K562 (cell line): Measurements from ENCODE around the gene SMIM13. TPM values are rescaled to one million over a fixed set of nuclear protein-coding genes. Genes with fewer than 3 reads are reported as not detected.

ENCODE experiments used
- ATAC-seq: fragments of 200-7000 bp; cut with Tn5 transposase; 3 replicates; pipeline ENCODE4 v1.9.1; 2020; ENCODE audit warnings: moderate library complexity
- BruUV-seq: library from RNA; stranded (reverse); fragments of 400-500 nt; replicated peaks from 2 replicates; lab custom pipeline; 2021; lab: Mats Ljungman, UMichigan
- CTCF ChIA-PET: fragments of 300-600 bp; formaldehyde crosslinking; extraction: SDS; loops from one replicate; lab custom pipeline; 2021; ENCODE audit warnings: low intra/inter-chr PET ratio; lab: Yijun Ruan, JAX
- POLR2A ChIA-PET: fragments of 300-600, 350-650 bp; sonication (Branson Sonifier 250); formaldehyde crosslinking; extraction: SDS; loops from one replicate; lab custom pipeline; 2021; ENCODE audit warnings: antibody characterized with exemption, inconsistent platforms; lab: Yijun Ruan, JAX
- DNase-seq, 4 experiments: peaks; one replicate each; pipeline versions ENCODE4 v3.0.0 to v3.0.0-alpha.2; 2011 to 2018; ENCODE audit warnings: low spot score in 3 of 4, mixed read lengths in 3 of 4; ENCODE audit errors: extremely low read depth in 1 of 4
- FAIRE-seq: peaks from 2 replicates; lab custom pipeline; 2011; peaks lifted over from hg19 to GRCh38; lab: Jason Lieb, UNC
- H2AFZ ChIP-seq: 2 replicates; pipeline ENCODE4 v1.6.0; 2011; ENCODE audit warnings: low read depth, low read length, control low read depth, inconsistent platforms
- H3K27ac ChIP-seq: fragments of 200-600 bp; 3 replicates; pipeline ENCODE4 v1.8.0; 2011; ENCODE audit warnings: low read depth, mild to moderate bottlenecking, control low read depth, inconsistent platforms, low read length, moderate library complexity, mixed read lengths; ENCODE audit errors: extremely low read depth
- H3K27me3 ChIP-seq, 2 experiments: fragments of 300-600 bp in 1 of 2; 2 replicates in 1 of 2; 3 replicates in 1 of 2; pipeline versions ENCODE4 v1.6.0 to v1.8.0; 2011; ENCODE audit warnings: inconsistent platforms in 2 of 2, low read length in 2 of 2, mild to moderate bottlenecking in 1 of 2, mixed read lengths in 1 of 2, moderate library complexity in 1 of 2; ENCODE audit not compliant: control insufficient read depth in 2 of 2, insufficient read depth in 2 of 2
- H3K36me3 ChIP-seq: fragments of 300-600 bp; 3 replicates; pipeline ENCODE4 v1.8.0; 2011; ENCODE audit warnings: mild to moderate bottlenecking, low read length, inconsistent platforms; ENCODE audit not compliant: control insufficient read depth, insufficient read depth
- H3K4me1 ChIP-seq, 2 experiments: fragments of 200-600 bp in 1 of 2; replicated peaks in 1 of 2; 2 replicates in 1 of 2; 3 replicates in 1 of 2; pipeline versions ENCODE4 v1.5.1 to v1.8.0; 2011; ENCODE audit warnings: inconsistent platforms in 2 of 2, low read length in 2 of 2, mild to moderate bottlenecking in 1 of 2, mixed read lengths in 1 of 2, moderate library complexity in 1 of 2; ENCODE audit not compliant: control insufficient read depth in 2 of 2, insufficient read depth in 2 of 2
- H3K4me2 ChIP-seq: 2 replicates; pipeline ENCODE4 v1.6.1; 2011; ENCODE audit warnings: low read length, control low read depth, inconsistent platforms, mixed read lengths; ENCODE audit not compliant: insufficient read depth
- H3K4me3 ChIP-seq: fragments of 200-600 bp; sonication (generic), shearing (Covaris generic); 2 replicates; pipeline ENCODE4 v1.5.1; 2016; ENCODE audit warnings: control low read depth, inconsistent platforms
- H3K79me2 ChIP-seq: fragments of 200-600 bp; 3 replicates; pipeline ENCODE4 v1.8.0; 2011; ENCODE audit warnings: low read length, inconsistent platforms; ENCODE audit not compliant: control insufficient read depth, insufficient read depth
- H3K9ac ChIP-seq, 2 experiments: 2 replicates each; pipeline versions ENCODE4 v1.6.0 to v1.6.1; 2011; ENCODE audit warnings: low read depth in 2 of 2, low read length in 2 of 2, control low read depth in 1 of 2, inconsistent platforms in 1 of 2, mild to moderate bottlenecking in 1 of 2, mixed read lengths in 1 of 2; ENCODE audit not compliant: insufficient read depth in 1 of 2
- H3K9me1 ChIP-seq: one replicate; pipeline ENCODE4 v1.6.0; 2011; ENCODE audit warnings: inconsistent platforms, mild to moderate bottlenecking, low read length, moderate library complexity; ENCODE audit not compliant: control insufficient read depth, insufficient read depth
- H3K9me3 ChIP-seq: replicated peaks from 2 replicates; pipeline ENCODE4 v1.5.1; 2011; ENCODE audit warnings: low read depth, low read length, inconsistent platforms; ENCODE audit not compliant: control insufficient read depth, insufficient read depth
- H4K20me1 ChIP-seq: replicated peaks from 2 replicates; pipeline ENCODE4 v1.6.1; 2011; ENCODE audit warnings: low read length, inconsistent platforms, mixed read lengths; ENCODE audit not compliant: control insufficient read depth, insufficient read depth
- BRF1 ChIP-seq: IDR thresholded peaks from 3 replicates; pipeline ENCODE4 v1.6.1; 2011; ENCODE audit warnings: borderline replicate concordance, mild to moderate bottlenecking; ENCODE audit not compliant: insufficient read length; ENCODE audit errors: extremely low read depth
- COPS2 ChIP-seq: fragments of 450-650 bp; conservative IDR thresholded peaks from 2 replicates; pipeline ENCODE4 v1.6.1; 2016; ENCODE audit warnings: mild to moderate bottlenecking, moderate library complexity
- FOS ChIP-seq: IDR thresholded peaks from 3 replicates; pipeline ENCODE4 v1.6.1; 2011; ENCODE audit not compliant: insufficient read length; ENCODE audit errors: extremely low read depth
- GABPB1 ChIP-seq: sonication (generic); formaldehyde crosslinking; IDR thresholded peaks from 2 replicates; pipeline ENCODE4 v1.8.0; 2022; ENCODE audit warnings: mild to moderate bottlenecking, missing genetic modification reagents
- MTF1 ChIP-seq: fragments of 250-450 bp; sonication (Bioruptor Pico); IDR thresholded peaks from 2 replicates; pipeline ENCODE4 v1.9.0; 2021; ENCODE audit warnings: moderate library complexity, mild to moderate bottlenecking, inconsistent platforms, borderline replicate concordance
- PCBP1 ChIP-seq: fragments of 200-400 bp; formaldehyde crosslinking; IDR thresholded peaks from 2 replicates; pipeline ENCODE4 v1.6.1; 2018; ENCODE audit warnings: mild to moderate bottlenecking, low read depth, low read length; ENCODE audit not compliant: poor library complexity, severe bottlenecking
- PTTG1 ChIP-seq: fragments of 450-650 bp; IDR thresholded peaks from 2 replicates; pipeline ENCODE4 v1.6.1; 2016; ENCODE audit warnings: low read depth, mild to moderate bottlenecking, missing genetic modification characterization, missing compliant biosample characterization
- RBM39 ChIP-seq: fragments of 200-400 bp; formaldehyde crosslinking; optimal IDR thresholded peaks from 2 replicates; pipeline ENCODE3; 2018; ENCODE audit warnings: low read depth, low read length
- SNRNP70 ChIP-seq: fragments of 200-400 bp; formaldehyde crosslinking; optimal IDR thresholded peaks from 2 replicates; pipeline ENCODE3; 2017; ENCODE audit warnings: low read depth, low read length
- SP1 ChIP-seq: sonication (generic); formaldehyde crosslinking; IDR thresholded peaks from 2 replicates; pipeline ENCODE4 v1.8.1; 2022; ENCODE audit warnings: mild to moderate bottlenecking, missing genetic modification reagents
- TBL1XR1 ChIP-seq, 2 experiments: IDR thresholded peaks; 2 replicates each; pipeline ENCODE4 v1.6.1; 2012; ENCODE audit warnings: improper control_type of control experiment in 2 of 2, low read length in 2 of 2, mild to moderate bottlenecking in 1 of 2
- ZNF140 ChIP-seq: fragments of 250-450 bp; sonication (Bioruptor Pico); IDR thresholded peaks from 2 replicates; pipeline ENCODE4 v1.8.0; 2021; ENCODE audit warnings: moderate library complexity, mild to moderate bottlenecking, inconsistent platforms
- ZNF384 ChIP-seq: IDR thresholded peaks from 2 replicates; pipeline ENCODE4 v1.6.1; 2012; ENCODE audit warnings: low read depth, low read length, improper control_type of control experiment
- WGBS: fragments of 100-300 bp; shearing (Covaris generic); methylation state at CpG from one replicate; pipeline ENCODE4 v1.1.6; 2016; ENCODE audit warnings: low coverage, mixed read lengths; ENCODE audit not compliant: insufficient coverage; ENCODE audit errors: missing lambda C conversion rate; 5-methylcytosine and 5-hydroxymethylcytosine counted together
- in situ Hi-C: fragments of 300-500 bp; cut with MboI; formaldehyde crosslinking; loops from 4 replicates; pipeline ENCODE4 v1.15.0; 2018; ENCODE audit warnings: inconsistent platforms, mixed read lengths
- intact Hi-C: fragments of 100-400 bp; cut with micrococcal nuclease; formaldehyde crosslinking; loops from 2 replicates; pipeline ENCODE4 v1.14.2; 2022
- polyA plus RNA-seq, 8 experiments: library from polyadenylated mRNA; depleted of rRNA in 4 of 8; stranded (reverse) in 5 of 8; unstranded in 3 of 8; fragments of >200 nt; fragmentation: Nextera tagmentation in 2 of 8; fragmentation: Illumina TruSeq in 1 of 8; extraction: Ambion mirVana in 2 of 8; extraction: Trizol in 1 of 8; gene quantifications; 2 replicates each; pipeline versions ENCODE4 v1.2.1 to v1.2.3, GENCODE V29; 2011 to 2014; ENCODE audit warnings: inconsistent platforms in 1 of 8, missing spikeins in 1 of 8
- total RNA-seq, 7 experiments: library from RNA; depleted of rRNA in 6 of 7; stranded (reverse); fragments of >200 nt in 6 of 7; fragmentation: Illumina TruSeq in 2 of 7; extraction: Trizol in 2 of 7; gene quantifications; 2 replicates each; pipeline versions ENCODE4 v1.2.1 to v1.2.3, GENCODE V29; 2011 to 2021; ENCODE audit warnings: low replicate concordance in 1 of 7
- TF ChIP-seq, protein P1 (sequence below): sonication (generic); formaldehyde crosslinking; IDR thresholded peaks from 2 replicates; pipeline ENCODE4 v1.8.0; 2023; ENCODE audit warnings: mild to moderate bottlenecking, missing genetic modification reagents
- TF ChIP-seq, protein P2 (sequence below), 2 experiments: fragments of 200-800 bp in 1 of 2; sonication (Bioruptor generic) in 1 of 2; sonication (generic) in 1 of 2; formaldehyde crosslinking in 1 of 2; IDR thresholded peaks in 1 of 2; conservative IDR thresholded peaks in 1 of 2; 2 replicates each; pipeline versions ENCODE4 v1.5.0 to v1.6.1; 2016 to 2020; ENCODE audit warnings: missing compliant biosample characterization in 1 of 2, missing genetic modification characterization in 1 of 2, missing genetic modification reagents in 1 of 2

Gene SMIM13
- total and polyA plus RNA-seq, 9 of the 15 experiments (the other 6 are each of a cell fraction or from before 2014, with no cell fraction given): 5.5 to 24.8 (median 11.7) TPM

DNA sequence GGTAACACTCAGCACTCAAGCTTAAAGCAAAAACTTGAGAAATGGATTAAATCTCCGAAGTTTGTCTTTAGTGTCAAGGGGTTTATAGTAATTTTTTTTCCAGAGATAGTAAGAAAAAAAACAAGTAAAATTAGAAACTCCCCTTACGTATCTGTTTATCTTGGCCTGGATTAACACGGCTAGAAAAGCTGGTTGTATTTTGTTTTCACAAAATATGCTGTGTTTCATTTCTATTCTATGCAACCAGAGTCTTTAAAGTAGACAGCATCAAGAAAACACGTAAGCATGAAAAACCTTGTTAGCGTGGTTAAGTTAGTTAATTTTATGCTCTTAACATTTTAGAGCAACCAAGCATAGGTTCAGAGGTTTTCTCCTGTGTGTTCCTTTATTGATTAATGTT lies 39.6 kb downstream of the SMIM13 start:
- FAIRE-seq (no peak), DNase-seq (no peak), ATAC-seq (no peak)
- no peaks in the 10 kb centered on the region for H3K4me1 ChIP-seq
- H3K36me3 ChIP-seq: peaks cover 20% of the 10 kb centered on the region
- H3K9me3 ChIP-seq: no peaks in the 10 kb centered on the region
- ChIA-PET CTCF (no interaction called here), POLR2A (no interaction called here)
- intact Hi-C loops: no loop called here
- WGBS: 90% methylated on average over 5 of the region's 5 CpGs
- no peaks in the 10 kb centered on the region for H4K20me1 ChIP-seq
- no peaks in the 10 kb centered on the region for H3K27me3 ChIP-seq
- no peak overlapping the region for H3K27ac ChIP-seq
- in situ Hi-C loops: no loop called here
- H3K9me1 ChIP-seq: no peaks in the 10 kb centered on the region
- H3K4me3 ChIP-seq: no peak overlapping the region
- no peak overlapping the region for H3K4me2 ChIP-seq
- BruUV-seq: no TSS peak
- no peak overlapping the region for H3K9ac ChIP-seq
- H2AFZ ChIP-seq: no peak overlapping the region
- peaks cover 8% of the 10 kb centered on the region; the same call in 2 of the 3 replicates for H3K79me2 ChIP-seq
- TF ChIP-seq BRF1: no peak
- no peak for TF ChIP-seq ZNF384
- TF ChIP-seq ZNF140 (CRISPR knock-in tag): no peak
- no peak for TF ChIP-seq MTF1 (CRISPR knock-in tag)
- no peak for TF ChIP-seq RBM39

DNA sequence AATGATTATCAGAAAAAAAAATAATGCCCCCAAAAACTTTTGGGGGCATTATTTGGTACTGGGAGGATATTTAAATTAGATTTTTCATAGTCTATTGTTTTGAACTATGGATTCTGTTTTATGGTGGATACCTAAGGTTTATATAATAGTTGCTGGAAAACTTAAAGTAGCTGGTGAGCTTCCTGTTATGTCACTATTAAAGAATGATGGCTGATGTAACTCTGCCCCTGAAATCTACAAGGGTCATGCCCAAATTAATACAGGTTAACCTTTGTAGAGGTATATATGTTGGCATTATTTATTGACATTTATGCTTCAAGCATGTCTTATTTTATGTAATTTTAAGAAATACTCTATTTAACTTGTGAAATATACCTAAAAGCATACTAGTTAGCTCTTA lies 43.2 kb downstream of the SMIM13 start:
- no peaks in the 10 kb centered on the region for H3K79me2 ChIP-seq
- FAIRE-seq: no peak
- intact Hi-C loops: no loop called here
- H3K27ac ChIP-seq: no peak overlapping the region
- no peak overlapping the region for H3K9ac ChIP-seq
- H3K9me1 ChIP-seq: no peaks in the 10 kb centered on the region
- POLR2A ChIA-PET: interaction anchor here (0.6 to 1.8 kb wide), 4 partner anchors 9 to 360 kb away, joined by 3 to 7 read pairs (median 4); no protein-coding TSS in a partner anchor
- ATAC-seq: no peak
- CTCF ChIA-PET: no interaction called here
- in situ Hi-C loops: no loop called here
- no peak overlapping the region for H2AFZ ChIP-seq
- H3K9me3 ChIP-seq: no peaks in the 10 kb centered on the region
- BruUV-seq: no TSS peak
- no peaks in the 10 kb centered on the region for H4K20me1 ChIP-seq
- no peaks in the 10 kb centered on the region for H3K4me1 ChIP-seq
- no peak for DNase-seq
- H3K4me2 ChIP-seq: no peak overlapping the region
- peaks cover 20% of the 10 kb centered on the region for H3K36me3 ChIP-seq
- H3K4me3 ChIP-seq: no peak overlapping the region
- H3K27me3 ChIP-seq: no peaks in the 10 kb centered on the region
- TF ChIP-seq FOS (no peak), SNRNP70 (no peak), PTTG1 (tag) (no peak), TBL1XR1 (IDR thresholded peaks at IDR 0.05; ENCODE audit: low read length in 2 of 2) (no peak), GABPB1 (no peak), PCBP1 (no peak), COPS2 (no peak), SP1 (no peak)
- TF ChIP-seq, protein P1, sequence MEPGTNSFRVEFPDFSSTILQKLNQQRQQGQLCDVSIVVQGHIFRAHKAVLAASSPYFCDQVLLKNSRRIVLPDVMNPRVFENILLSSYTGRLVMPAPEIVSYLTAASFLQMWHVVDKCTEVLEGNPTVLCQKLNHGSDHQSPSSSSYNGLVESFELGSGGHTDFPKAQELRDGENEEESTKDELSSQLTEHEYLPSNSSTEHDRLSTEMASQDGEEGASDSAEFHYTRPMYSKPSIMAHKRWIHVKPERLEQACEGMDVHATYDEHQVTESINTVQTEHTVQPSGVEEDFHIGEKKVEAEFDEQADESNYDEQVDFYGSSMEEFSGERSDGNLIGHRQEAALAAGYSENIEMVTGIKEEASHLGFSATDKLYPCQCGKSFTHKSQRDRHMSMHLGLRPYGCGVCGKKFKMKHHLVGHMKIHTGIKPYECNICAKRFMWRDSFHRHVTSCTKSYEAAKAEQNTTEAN: no peak
- TF ChIP-seq, protein P2, sequence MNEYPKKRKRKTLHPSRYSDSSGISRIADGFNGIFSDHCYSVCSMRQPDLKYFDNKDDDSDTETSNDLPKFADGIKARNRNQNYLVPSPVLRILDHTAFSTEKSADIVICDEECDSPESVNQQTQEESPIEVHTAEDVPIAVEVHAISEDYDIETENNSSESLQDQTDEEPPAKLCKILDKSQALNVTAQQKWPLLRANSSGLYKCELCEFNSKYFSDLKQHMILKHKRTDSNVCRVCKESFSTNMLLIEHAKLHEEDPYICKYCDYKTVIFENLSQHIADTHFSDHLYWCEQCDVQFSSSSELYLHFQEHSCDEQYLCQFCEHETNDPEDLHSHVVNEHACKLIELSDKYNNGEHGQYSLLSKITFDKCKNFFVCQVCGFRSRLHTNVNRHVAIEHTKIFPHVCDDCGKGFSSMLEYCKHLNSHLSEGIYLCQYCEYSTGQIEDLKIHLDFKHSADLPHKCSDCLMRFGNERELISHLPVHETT (CRISPR knock-in tag; conservative IDR thresholded peaks at IDR 0.05 in 1 of 2, IDR thresholded peaks at IDR 0.05 in 1 of 2): no peak
